GM19025 (cell line): ENCODE measurements around the gene CCL4.
"Not testable (repeated sequence)": the region's sequence is repeated elsewhere in the genome, so short reads cannot be mapped to it uniquely, and the experiment has no call there.

Experiments
- ATAC-seq: cut with Tn5 transposase; IDR thresholded peaks from one replicate; pipeline ENCODE4 v1.9.1; 2021; ENCODE audit warnings: mild to moderate bottlenecking, low read depth, moderate library complexity; ENCODE audit not compliant: unreplicated experiment

The CCL4 gene

GRCh38 chr17:36103401-36103975 lies at the start of gene CCL4:
Gene CCL4, plus strand, starts transcription at chr17:36103827. Its CDS starts 79 bp downstream, at chr17:36103906.
- ATAC-seq: peak; percentile 73

GRCh38 chr17:36055171-36055570 lies 48.5 kb upstream of the CCL4 start:
- ATAC-seq: no peak

- no peak for ATAC-seq
These were observed 47.6 kb upstream of the CCL4 start for GRCh38 chr17:36055921-36056520.

GRCh38 chr17:36057911-36058310 lies 45.7 kb upstream of the CCL4 start:
- ATAC-seq: no peak

- ATAC-seq: no peak
These were observed 44.2 kb upstream of the CCL4 start for GRCh38 chr17:36059406-36059805.

- no peak for ATAC-seq
These were observed 42.8 kb upstream of the CCL4 start for GRCh38 chr17:36060816-36061215.

GRCh38 chr17:36063786-36064541 lies 39.7 kb upstream of the CCL4 start, which contains the start of gene CCL18:
Gene CCL18, plus strand, starts transcription at chr17:36064272. Its CDS starts 71 bp downstream, at chr17:36064343.
- no peak for ATAC-seq

- ATAC-seq: no peak
These were observed 37.2 kb upstream of the CCL4 start for GRCh38 chr17:36066365-36066985.

- no peak for ATAC-seq
These were observed 35.1 kb upstream of the CCL4 start for GRCh38 chr17:36068524-36068923.

- no peak for ATAC-seq
These were observed 34.5 kb upstream of the CCL4 start for GRCh38 chr17:36069136-36069535.

- no peak for ATAC-seq
These were observed 33.2 kb upstream of the CCL4 start for GRCh38 chr17:36070427-36070826.

- ATAC-seq: no peak
These were observed 31.9 kb upstream of the CCL4 start for GRCh38 chr17:36071751-36072150.

- peak; percentile 59 for ATAC-seq
These were observed 31.1 kb upstream of the CCL4 start for GRCh38 chr17:36072431-36073121.

GRCh38 chr17:36074365-36074764 lies 29.3 kb upstream of the CCL4 start:
- no peak for ATAC-seq

- not testable (repeated sequence) for ATAC-seq
These were observed 21.8 kb upstream of the CCL4 start for GRCh38 chr17:36081681-36082471.

- peak; percentile 63 for ATAC-seq
These were observed 21.0 kb upstream of the CCL4 start for GRCh38 chr17:36082482-36083120.

- not testable (repeated sequence) for ATAC-seq
These were observed 19.9 kb upstream of the CCL4 start for GRCh38 chr17:36083691-36084090.

- no peak for ATAC-seq
These were observed 17.9 kb upstream of the CCL4 start for GRCh38 chr17:36085765-36086164.

- ATAC-seq: no peak
These were observed 16.8 kb upstream of the CCL4 start for GRCh38 chr17:36086791-36087190.
